Hepatocyte (in vitro differentiated cells): ENCODE measurements around the gene SHANK2. TPM values are rescaled to one million over a fixed set of nuclear protein-coding genes. Genes with fewer than 3 reads are reported as not detected.

Experiments used
- DNase-seq: peaks from one replicate; pipeline ENCODE4 v3.0.0-alpha.2; 2016; ENCODE audit warnings: low spot score
- H2AFZ ChIP-seq: fragments of 200-600 bp; sonication (generic); 2 replicates; pipeline ENCODE4 v1.6.0; 2016; ENCODE audit warnings: antibody characterized with exemption, mild to moderate bottlenecking
- H3K27ac ChIP-seq: fragments of 200-600 bp; sonication (generic); 2 replicates; pipeline ENCODE4 v1.5.1; 2016; ENCODE audit warnings: mild to moderate bottlenecking
- H3K27me3 ChIP-seq: fragments of 200-600 bp; sonication (generic); 2 replicates; pipeline ENCODE4 v1.6.1; 2016
- H3K36me3 ChIP-seq: fragments of 200-600 bp; sonication (generic); replicated peaks from 2 replicates; pipeline ENCODE4 v1.5.1; 2016; ENCODE audit warnings: low read depth; ENCODE audit not compliant: insufficient read depth
- H3K4me1 ChIP-seq: fragments of 200-600 bp; sonication (generic); 2 replicates; pipeline ENCODE4 v1.5.1; 2016; ENCODE audit warnings: mild to moderate bottlenecking, moderate library complexity; ENCODE audit not compliant: insufficient read depth
- H3K4me2 ChIP-seq: fragments of 200-600 bp; sonication (generic); 2 replicates; pipeline ENCODE4 v1.6.0; 2016
- H3K4me3 ChIP-seq: fragments of 200-600 bp; sonication (generic); 2 replicates; pipeline ENCODE4 v1.5.1; 2016; ENCODE audit warnings: mild to moderate bottlenecking
- H3K79me2 ChIP-seq: fragments of 200-600 bp; sonication (generic); 2 replicates; pipeline ENCODE4 v1.6.0; 2017; ENCODE audit warnings: mild to moderate bottlenecking
- H3K9me2 ChIP-seq: fragments of 200-600 bp; sonication (generic); replicated peaks from 2 replicates; pipeline ENCODE4 v1.6.0; 2017; ENCODE audit warnings: mild to moderate bottlenecking; ENCODE audit not compliant: insufficient read depth
- H3K9me3 ChIP-seq: fragments of 200-600 bp; sonication (generic); 2 replicates; pipeline ENCODE4 v1.5.1; 2016; ENCODE audit warnings: low read depth, mild to moderate bottlenecking
- H4K20me1 ChIP-seq: fragments of 200-600 bp; sonication (generic); 2 replicates; pipeline ENCODE4 v1.6.0; 2016; ENCODE audit warnings: mild to moderate bottlenecking; ENCODE audit not compliant: insufficient read depth, poor library complexity, severe bottlenecking
- CTCF ChIP-seq: fragments of 200-600 bp; sonication (generic); IDR thresholded peaks from 2 replicates; pipeline ENCODE4 v1.5.1; 2016; ENCODE audit warnings: antibody characterized with exemption, mild to moderate bottlenecking; ENCODE audit not compliant: poor library complexity
- EZH2 ChIP-seq: fragments of 200-600 bp; sonication (generic); IDR thresholded peaks from 2 replicates; pipeline ENCODE4 v1.6.1; 2016; ENCODE audit warnings: antibody characterized with exemption, mild to moderate bottlenecking, borderline replicate concordance
- EZH2phosphoT487 ChIP-seq: fragments of 200-600 bp; sonication (generic); IDR thresholded peaks from one replicate; pipeline ENCODE4 v1.6.1; 2018; ENCODE audit warnings: antibody characterized with exemption, mild to moderate bottlenecking, low read depth, moderate library complexity; ENCODE audit not compliant: unreplicated experiment, severe bottlenecking
- WGBS: methylation state at CpG from one replicate; pipeline ENCODE4 v1.1.6; 2016; ENCODE audit warnings: low lambda C conversion rate; ENCODE audit errors: missing lambda C conversion rate; 5-methylcytosine and 5-hydroxymethylcytosine counted together
- polyA plus RNA-seq: library from polyadenylated mRNA; unstranded; fragments of >200 nt; fragmentation: Nextera tagmentation; extraction: Ambion mirVana; gene quantifications from 2 replicates; pipeline ENCODE4 v1.2.1, GENCODE V29; 2016
- total RNA-seq: library from RNA; depleted of rRNA; stranded (reverse); fragments of >200 nt; gene quantifications from 2 replicates; pipeline ENCODE4 v1.2.3, GENCODE V29; 2014

SHANK2 gene
- total and polyA plus RNA-seq, 2 experiments from 2014 or later = 17.3 to 20.7 TPM

DNA sequence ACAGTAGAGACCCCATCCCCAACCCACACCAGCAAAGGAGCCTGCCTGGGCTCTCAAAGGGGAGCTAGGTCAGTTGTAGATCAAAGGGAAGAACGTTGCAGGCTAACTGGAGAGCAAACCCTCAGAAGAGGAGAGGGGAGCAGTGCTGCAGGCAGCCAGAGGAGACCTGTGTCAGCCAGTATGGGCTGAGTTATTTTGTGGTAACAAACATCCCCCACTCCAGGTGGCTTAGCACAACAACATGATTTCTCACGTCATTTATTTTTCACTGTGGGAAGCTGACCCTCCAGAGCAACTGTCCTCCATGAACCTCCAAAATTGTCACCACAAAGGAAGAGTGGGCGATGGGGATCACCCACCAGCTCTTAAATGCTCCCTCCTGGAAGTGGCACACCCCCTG, 19.8 kb upstream of the SHANK2 start:
- Histone ChIP-seq H3K9me2 (no peaks in the 10 kb centered on the region), H3K4me3 (no peak overlapping the region), H3K27me3 (no peaks in the 10 kb centered on the region), H3K9me3 (no peaks in the 10 kb centered on the region), H4K20me1 (no peaks in the 10 kb centered on the region), H3K4me1 (peaks cover 18% of the 10 kb centered on the region), H3K27ac (no peak overlapping the region), H2AFZ (no peak overlapping the region), H3K36me3 (no peaks in the 10 kb centered on the region), H3K79me2 (no peaks in the 10 kb centered on the region), H3K4me2 (no peak overlapping the region)
- DNase-seq = no peak
- 95% methylated on average over 3 of the region's 3 CpGs for WGBS
- no peak for TF ChIP-seq EZH2
- no peak for TF ChIP-seq EZH2phosphoT487
- no peak for TF ChIP-seq CTCF

DNA sequence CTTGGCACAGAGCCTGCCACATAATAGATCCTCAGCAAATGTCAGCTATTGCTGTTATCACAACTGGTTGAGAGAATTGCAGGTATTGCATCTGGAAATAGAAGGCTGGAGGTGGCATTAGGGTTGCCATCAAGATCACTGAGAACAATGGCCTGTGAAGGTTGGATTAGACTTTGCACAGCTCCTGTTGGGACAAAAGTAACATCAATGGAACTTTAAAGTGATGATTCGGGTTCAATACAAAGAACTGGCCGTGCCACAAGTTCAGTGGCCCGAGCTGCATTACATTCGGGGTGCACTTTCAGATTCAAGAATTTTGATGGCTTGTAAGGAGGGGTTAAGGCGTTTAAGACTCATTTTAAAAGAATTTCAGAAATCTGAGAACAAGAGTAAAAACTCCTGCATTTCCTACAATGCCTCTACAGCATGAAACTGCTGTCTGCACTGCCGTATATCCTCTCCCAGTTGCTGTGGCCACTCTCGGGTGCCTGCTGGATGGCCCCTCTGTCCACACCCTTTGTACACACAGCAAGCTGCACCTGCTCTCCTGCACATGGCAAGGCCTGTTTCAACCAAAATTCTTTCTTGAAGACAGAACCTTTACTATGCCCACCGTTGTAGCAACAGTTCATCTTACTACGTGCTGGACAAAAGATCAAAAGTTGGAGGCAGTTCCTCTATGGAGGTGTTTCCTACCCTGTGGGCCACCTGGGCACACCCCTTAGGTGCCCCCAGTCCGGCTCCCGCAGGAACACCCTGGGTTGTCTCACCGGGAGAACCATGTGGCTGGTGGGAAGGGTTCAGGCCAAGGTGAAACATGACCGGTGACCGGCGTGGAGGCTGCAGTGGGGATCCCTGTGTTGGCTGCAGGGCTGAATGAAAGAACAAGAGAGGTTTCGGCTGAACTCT, 17.5 kb upstream of the SHANK2 start:
- Histone ChIP-seq H3K4me3 (no peak overlapping the region), H3K79me2 (no peaks in the 10 kb centered on the region), H3K27me3 (no peaks in the 10 kb centered on the region), H3K4me2 (no peak overlapping the region), H2AFZ (no peak overlapping the region), H3K9me2 (no peaks in the 10 kb centered on the region), H3K4me1 (peaks cover 23% of the 10 kb centered on the region), H3K36me3 (no peaks in the 10 kb centered on the region), H3K9me3 (no peaks in the 10 kb centered on the region), H3K27ac (peak overlapping the region; percentile 33), H4K20me1 (no peaks in the 10 kb centered on the region)
- WGBS = 80% methylated on average over 16 of the region's 16 CpGs
- no peak for DNase-seq
- TF ChIP-seq EZH2phosphoT487 (no peak), CTCF (no peak), EZH2 (no peak)

DNA sequence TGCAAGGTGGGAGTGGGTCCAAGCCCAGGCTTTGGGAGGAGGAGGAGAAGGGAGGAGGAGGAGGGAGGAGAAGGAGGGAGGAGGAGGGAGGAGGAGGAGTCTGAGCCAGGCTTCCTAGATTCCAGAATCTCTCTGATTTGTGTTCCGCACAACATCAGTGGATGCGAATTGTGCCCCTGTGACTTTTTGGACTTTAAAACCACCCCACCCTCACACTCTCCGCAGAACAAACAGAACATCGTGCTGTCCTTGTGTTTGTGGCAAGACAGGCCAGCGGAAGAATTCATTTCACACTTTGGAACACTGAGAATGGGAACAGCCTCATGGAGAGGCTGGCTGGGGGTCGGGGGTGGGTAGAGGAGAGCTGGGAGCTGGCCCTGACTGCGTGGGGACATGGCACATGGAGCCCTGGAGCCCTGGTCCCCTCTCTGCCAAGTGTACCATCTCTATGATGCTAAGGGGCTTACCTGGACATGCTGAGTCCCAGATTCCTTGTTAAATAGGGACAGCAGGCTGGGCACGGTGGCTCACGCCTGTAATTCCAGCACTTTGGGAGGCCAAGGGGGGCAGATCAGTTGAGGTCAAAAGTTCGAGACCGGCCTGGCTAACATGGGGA, 16.4 kb upstream of the SHANK2 start:
- TF ChIP-seq EZH2 (no peak), CTCF (no peak), EZH2phosphoT487 (no peak)
- H3K4me1 ChIP-seq = peaks cover 23% of the 10 kb centered on the region
- WGBS = 78% methylated on average over 10 of the region's 11 CpGs

More for the DNA sequence above, 16.4 kb upstream of the SHANK2 start:
- no peaks in the 10 kb centered on the region for H3K36me3 ChIP-seq
- H4K20me1 ChIP-seq = no peaks in the 10 kb centered on the region
- H3K79me2 ChIP-seq = no peaks in the 10 kb centered on the region
- no peaks in the 10 kb centered on the region for H3K27me3 ChIP-seq
- no peak for DNase-seq
- no peaks in the 10 kb centered on the region for H3K9me2 ChIP-seq
- no peak overlapping the region for H2AFZ ChIP-seq
- H3K9me3 ChIP-seq = no peaks in the 10 kb centered on the region
- no peak overlapping the region for H3K27ac ChIP-seq
- H3K4me3 ChIP-seq = no peak overlapping the region
- H3K4me2 ChIP-seq = peak overlapping the region; percentile 25
